ENCODE data around the gene PACSIN1. TPM values are rescaled to one million over a fixed set of nuclear protein-coding genes. Genes with fewer than 3 reads are reported as not detected.

The PACSIN1 gene
- total RNA-seq, 2 experiments from 2014 or later = 19.3 to 88.4 TPM

DNA sequence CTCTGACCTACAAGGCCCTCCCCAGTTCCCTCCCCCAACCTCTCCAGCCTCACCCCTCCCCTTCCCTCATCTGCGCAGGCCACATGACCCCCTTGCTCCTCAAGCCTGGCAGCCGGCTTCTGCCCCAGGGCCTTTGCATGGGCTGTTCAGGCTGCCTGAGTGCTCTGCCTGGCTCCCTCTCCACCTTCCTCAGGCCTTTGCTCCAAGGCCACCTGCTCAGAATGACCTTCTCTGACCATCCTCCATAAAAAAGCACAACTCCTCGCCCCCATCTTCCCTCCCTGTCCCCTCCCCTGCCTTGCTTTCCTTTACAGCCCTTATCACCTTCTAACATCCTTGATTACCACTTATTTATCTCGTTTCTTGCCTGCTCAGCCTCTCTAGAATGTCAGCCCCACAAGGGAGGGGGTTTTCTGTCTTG is 51.6 kb downstream of the PACSIN1 start:
- H3K4me1 ChIP-seq (ENCODE audit: insufficient read depth, low read length, poor library complexity, severe bottlenecking) = peaks cover 6% of the 10 kb centered on the region
- no peak overlapping the region for H2AFZ ChIP-seq (ENCODE audit: low read length)
- H3K36me3 ChIP-seq (ENCODE audit: insufficient read depth, low read length) = no peaks in the 10 kb centered on the region
- no peak for TF ChIP-seq EZH2phosphoT487 (IDR thresholded peaks at IDR 0.05; ENCODE audit: borderline replicate concordance, low read depth, low read length)
- TF ChIP-seq, protein P1, sequence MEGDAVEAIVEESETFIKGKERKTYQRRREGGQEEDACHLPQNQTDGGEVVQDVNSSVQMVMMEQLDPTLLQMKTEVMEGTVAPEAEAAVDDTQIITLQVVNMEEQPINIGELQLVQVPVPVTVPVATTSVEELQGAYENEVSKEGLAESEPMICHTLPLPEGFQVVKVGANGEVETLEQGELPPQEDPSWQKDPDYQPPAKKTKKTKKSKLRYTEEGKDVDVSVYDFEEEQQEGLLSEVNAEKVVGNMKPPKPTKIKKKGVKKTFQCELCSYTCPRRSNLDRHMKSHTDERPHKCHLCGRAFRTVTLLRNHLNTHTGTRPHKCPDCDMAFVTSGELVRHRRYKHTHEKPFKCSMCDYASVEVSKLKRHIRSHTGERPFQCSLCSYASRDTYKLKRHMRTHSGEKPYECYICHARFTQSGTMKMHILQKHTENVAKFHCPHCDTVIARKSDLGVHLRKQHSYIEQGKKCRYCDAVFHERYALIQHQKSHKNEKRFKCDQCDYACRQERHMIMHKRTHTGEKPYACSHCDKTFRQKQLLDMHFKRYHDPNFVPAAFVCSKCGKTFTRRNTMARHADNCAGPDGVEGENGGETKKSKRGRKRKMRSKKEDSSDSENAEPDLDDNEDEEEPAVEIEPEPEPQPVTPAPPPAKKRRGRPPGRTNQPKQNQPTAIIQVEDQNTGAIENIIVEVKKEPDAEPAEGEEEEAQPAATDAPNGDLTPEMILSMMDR (conservative IDR thresholded peaks at IDR 0.05; ENCODE audit: low read length) = no peak
- no TSS peak for BruUV-seq (replicated peaks)
- no peak overlapping the region for H3K27ac ChIP-seq (ENCODE audit: low read depth, low read length, poor library complexity, severe bottlenecking)
- H4K20me1 ChIP-seq (ENCODE audit: insufficient read depth, low read length) = no peaks in the 10 kb centered on the region
- no peaks in the 10 kb centered on the region for H3K9me3 ChIP-seq (ENCODE audit: low read length)
- H3K79me2 ChIP-seq (ENCODE audit: insufficient read depth, low read depth, low read length) = no peaks in the 10 kb centered on the region
- H3K4me3 ChIP-seq (ENCODE audit: low read depth, low read length, poor library complexity, severe bottlenecking) = no peak overlapping the region
- intact Hi-C loops (cut with micrococcal nuclease; ENCODE audit: unreplicated experiment) = no loop called here
- CTCF ChIA-PET (ENCODE audit: unreplicated experiment) = no interaction called here
- DNase-seq (ENCODE audit: low spot score) = no peak
- POLR2A ChIA-PET = no interaction called here
- H3K9me2 ChIP-seq (ENCODE audit: insufficient read depth, low read length) = no peaks in the 10 kb centered on the region
- H3K4me2 ChIP-seq (ENCODE audit: low read length) = no peak overlapping the region

DNA sequence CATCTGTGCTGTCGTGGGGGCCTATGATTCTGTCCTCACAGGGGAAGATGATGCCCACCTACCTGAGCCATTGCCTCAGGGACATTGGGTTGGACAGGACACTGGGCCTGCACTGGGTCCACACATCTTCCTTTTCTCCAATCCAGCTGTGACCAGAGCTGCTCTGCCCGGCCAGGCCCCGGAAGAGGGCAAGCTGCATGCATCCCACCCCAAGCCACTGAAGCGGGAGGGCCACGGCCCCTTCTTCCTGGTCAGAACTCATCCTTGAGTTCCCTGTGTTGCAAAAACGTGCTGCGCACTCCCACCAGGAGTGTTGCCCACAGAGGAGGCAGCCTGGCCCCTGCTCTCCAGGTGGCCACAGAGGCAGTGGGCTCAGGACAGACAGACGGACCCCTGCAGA is 52.1 kb downstream of the PACSIN1 start:
- Histone ChIP-seq H3K4me3 (ENCODE audit: low read depth, low read length, poor library complexity, severe bottlenecking) (no peak overlapping the region), H3K27ac (ENCODE audit: low read depth, low read length, poor library complexity, severe bottlenecking) (no peak overlapping the region), H3K4me1 (ENCODE audit: insufficient read depth, low read length, poor library complexity, severe bottlenecking) (peaks cover 6% of the 10 kb centered on the region), H3K79me2 (ENCODE audit: insufficient read depth, low read depth, low read length) (no peaks in the 10 kb centered on the region), H2AFZ (ENCODE audit: low read length) (no peak overlapping the region), H3K36me3 (ENCODE audit: insufficient read depth, low read length) (no peaks in the 10 kb centered on the region), H3K9me2 (ENCODE audit: insufficient read depth, low read length) (no peaks in the 10 kb centered on the region), H4K20me1 (ENCODE audit: insufficient read depth, low read length) (no peaks in the 10 kb centered on the region), H3K4me2 (ENCODE audit: low read length) (no peak overlapping the region), H3K9me3 (ENCODE audit: low read length) (no peaks in the 10 kb centered on the region)
- ChIA-PET CTCF (ENCODE audit: unreplicated experiment) (no interaction called here), POLR2A (no interaction called here)
- BruUV-seq (replicated peaks) = no TSS peak
- TF ChIP-seq, protein P1 (conservative IDR thresholded peaks at IDR 0.05; ENCODE audit: low read length) = no peak
- no peak for TF ChIP-seq EZH2phosphoT487 (IDR thresholded peaks at IDR 0.05; ENCODE audit: borderline replicate concordance, low read depth, low read length)
- no peak for DNase-seq (ENCODE audit: low spot score)
- intact Hi-C loops (cut with micrococcal nuclease; ENCODE audit: unreplicated experiment) = no loop called here

DNA sequence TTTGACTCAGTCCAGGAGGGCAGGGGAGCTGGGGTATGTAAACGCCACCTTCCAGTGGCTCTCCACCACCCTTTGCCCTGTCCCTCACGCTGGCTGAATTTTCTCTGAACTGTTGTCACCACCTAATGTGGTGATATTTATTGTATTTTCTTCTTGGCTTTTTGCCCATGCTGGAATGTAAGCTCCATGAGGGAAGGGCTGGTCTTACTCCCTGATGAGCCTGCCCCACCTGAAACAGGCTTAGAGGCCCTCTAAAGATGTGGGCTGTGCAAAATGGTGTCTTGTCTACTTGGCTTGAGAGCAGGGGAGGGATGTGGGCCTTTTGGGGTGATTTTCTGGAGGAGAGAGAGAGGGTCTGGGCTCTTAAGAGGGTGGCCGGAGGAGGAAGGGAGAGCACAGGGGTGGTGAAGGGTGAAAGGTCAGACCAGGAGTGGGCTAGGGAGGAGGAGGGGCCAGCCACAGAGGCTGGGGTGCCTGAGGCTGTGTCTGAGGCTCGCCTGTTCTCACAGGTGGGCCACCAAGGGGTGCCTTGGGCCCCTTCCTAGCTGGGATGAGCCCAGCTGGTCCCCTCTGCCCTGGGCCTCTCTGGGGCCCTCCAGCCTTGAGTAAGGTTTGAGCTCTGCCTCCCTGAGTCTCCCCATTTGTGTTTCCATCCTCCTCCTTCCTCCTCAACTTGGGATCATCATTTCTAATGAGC is 52.9 kb downstream of the PACSIN1 start:
- H2AFZ ChIP-seq (ENCODE audit: low read length) = no peak overlapping the region
- H3K27ac ChIP-seq (ENCODE audit: low read depth, low read length, poor library complexity, severe bottlenecking) = no peak overlapping the region
- no TSS peak for BruUV-seq (replicated peaks)
- no peaks in the 10 kb centered on the region for H3K9me2 ChIP-seq (ENCODE audit: insufficient read depth, low read length)
- H3K4me2 ChIP-seq (ENCODE audit: low read length) = no peak overlapping the region
- no peaks in the 10 kb centered on the region for H3K36me3 ChIP-seq (ENCODE audit: insufficient read depth, low read length)
- H3K4me3 ChIP-seq (ENCODE audit: low read depth, low read length, poor library complexity, severe bottlenecking) = no peak overlapping the region
- TF ChIP-seq, protein P1 (conservative IDR thresholded peaks at IDR 0.05; ENCODE audit: low read length) = no peak
- TF ChIP-seq EZH2phosphoT487 (IDR thresholded peaks at IDR 0.05; ENCODE audit: borderline replicate concordance, low read depth, low read length) = no peak
- no peak for DNase-seq (ENCODE audit: low spot score)
- H3K79me2 ChIP-seq (ENCODE audit: insufficient read depth, low read depth, low read length) = no peaks in the 10 kb centered on the region
- CTCF ChIA-PET (ENCODE audit: unreplicated experiment) = no interaction called here
- intact Hi-C loops (cut with micrococcal nuclease; ENCODE audit: unreplicated experiment) = no loop called here
- POLR2A ChIA-PET = interaction anchor here (0.7 kb wide), 1 partner anchor 114 kb away, joined by 3 read pairs; no protein-coding TSS in a partner anchor
- H3K4me1 ChIP-seq (ENCODE audit: insufficient read depth, low read length, poor library complexity, severe bottlenecking) = no peaks in the 10 kb centered on the region
- H3K9me3 ChIP-seq (ENCODE audit: low read length) = no peaks in the 10 kb centered on the region
- H4K20me1 ChIP-seq (ENCODE audit: insufficient read depth, low read length) = no peaks in the 10 kb centered on the region

Data from OCI-LY7 (cell line).